MG63 (cell line): ENCODE measurements around the gene PTPA. TPM values are rescaled to one million over a fixed set of nuclear protein-coding genes. Genes with fewer than 3 reads are reported as not detected.
A peak's percentile ranks its signal among the peaks of the same experiment; 100 is the strongest.
"Not testable (repeated sequence)": the region's sequence is repeated elsewhere in the genome, so short reads cannot be mapped to it uniquely, and the experiment has no call there.

Source experiments
- DNase-seq: peaks from one replicate; pipeline ENCODE4 v3.0.0-alpha.2; 2020
- H3K27me3 ChIP-seq: fragments of 250-450 bp; sonication (Bioruptor Pico); 2 replicates; pipeline ENCODE4 v1.5.1; 2020; ENCODE audit warnings: mild to moderate bottlenecking, moderate library complexity
- H3K36me3 ChIP-seq: fragments of 250-450 bp; sonication (Bioruptor Pico); 2 replicates; pipeline ENCODE4 v1.5.1; 2020; ENCODE audit warnings: mild to moderate bottlenecking, moderate library complexity
- H3K4me3 ChIP-seq: fragments of 250-450 bp; sonication (Bioruptor Pico); 2 replicates; pipeline ENCODE4 v1.5.1; 2020; ENCODE audit warnings: mild to moderate bottlenecking, moderate library complexity
- H3K9me3 ChIP-seq: fragments of 250-450 bp; sonication (Bioruptor Pico); 2 replicates; pipeline ENCODE4 v1.5.1; 2020; ENCODE audit warnings: mild to moderate bottlenecking, moderate library complexity
- total RNA-seq: library from RNA; depleted of rRNA; stranded (reverse); fragments of >200 nt; shearing (Covaris generic); gene quantifications from 2 replicates; pipeline ENCODE4 v1.2.3, GENCODE V29; 2014; ENCODE audit warnings: low replicate concordance

Gene PTPA
- total RNA-seq, 1 experiment from 2014 or later: 127 TPM

- Histone ChIP-seq H3K36me3 (no peaks in the 10 kb centered on the region), H3K4me3 (no peak overlapping the region), H3K9me3 (no peaks in the 10 kb centered on the region), H3K27me3 (no peaks in the 10 kb centered on the region)
- DNase-seq: no peak
Observed at GRCh38 chr9:129102095-129102525, 9.1 kb upstream of the PTPA start.

DNA sequence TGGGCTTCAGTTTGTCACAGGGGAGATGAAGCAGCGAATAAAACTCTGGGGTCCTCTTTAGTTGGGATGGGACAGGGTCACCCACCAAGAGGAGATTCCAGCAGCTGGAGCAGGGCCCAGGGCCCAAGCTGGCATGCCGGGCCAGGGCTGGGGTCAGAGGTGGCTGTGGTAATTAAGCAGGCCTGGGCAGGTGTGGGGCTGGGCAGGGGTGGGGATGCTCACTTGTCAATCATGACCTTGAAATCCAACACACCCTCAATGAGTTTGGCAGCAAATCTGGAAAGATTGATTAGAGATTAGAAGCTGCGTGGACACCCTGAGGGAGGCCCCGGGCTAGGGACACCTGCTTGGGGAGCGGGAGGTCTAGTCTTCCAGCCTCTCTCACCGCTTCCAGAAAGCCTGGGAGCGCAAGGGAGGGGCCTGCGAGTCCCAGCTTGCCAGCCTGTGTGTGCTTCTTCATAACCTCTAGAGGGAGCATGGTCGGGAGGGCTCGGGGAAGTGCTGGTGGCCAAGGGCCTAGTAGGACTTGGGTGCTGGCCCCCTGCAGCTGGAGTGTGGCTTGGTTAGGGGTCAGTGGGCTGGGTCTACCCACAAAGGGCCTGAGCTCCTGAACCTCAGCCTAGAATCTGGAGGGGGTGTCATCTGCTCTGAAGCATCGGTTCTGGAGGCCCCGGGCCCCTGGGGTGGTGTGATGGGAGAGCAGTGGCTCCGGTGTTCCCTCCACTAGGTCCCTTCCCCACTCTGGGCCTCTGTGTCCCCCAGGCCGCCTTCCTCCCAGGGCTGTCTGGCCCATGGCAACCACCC is 8.2 kb upstream of the PTPA start:
- Histone ChIP-seq H3K27me3 (no peaks in the 10 kb centered on the region), H3K9me3 (no peaks in the 10 kb centered on the region), H3K4me3 (no peak overlapping the region), H3K36me3 (no peaks in the 10 kb centered on the region; the same call in 1 of the 2 replicates)
- DNase-seq: peak; percentile 39

GRCh38 chr9:129103595-129103965 is 7.6 kb upstream of the PTPA start:
- Histone ChIP-seq H3K4me3 (no peak overlapping the region), H3K36me3 (no peaks in the 10 kb centered on the region; the same call in 1 of the 2 replicates), H3K27me3 (no peaks in the 10 kb centered on the region), H3K9me3 (no peaks in the 10 kb centered on the region)
- DNase-seq: no peak

- no peaks in the 10 kb centered on the region; the same call in 1 of the 2 replicates for H3K36me3 ChIP-seq
- no peaks in the 10 kb centered on the region for H3K9me3 ChIP-seq
- no peak overlapping the region for H3K4me3 ChIP-seq
- no peak for DNase-seq
- H3K27me3 ChIP-seq: no peaks in the 10 kb centered on the region
Observed at GRCh38 chr9:129104051-129104450, 7.2 kb upstream of the PTPA start.

DNA sequence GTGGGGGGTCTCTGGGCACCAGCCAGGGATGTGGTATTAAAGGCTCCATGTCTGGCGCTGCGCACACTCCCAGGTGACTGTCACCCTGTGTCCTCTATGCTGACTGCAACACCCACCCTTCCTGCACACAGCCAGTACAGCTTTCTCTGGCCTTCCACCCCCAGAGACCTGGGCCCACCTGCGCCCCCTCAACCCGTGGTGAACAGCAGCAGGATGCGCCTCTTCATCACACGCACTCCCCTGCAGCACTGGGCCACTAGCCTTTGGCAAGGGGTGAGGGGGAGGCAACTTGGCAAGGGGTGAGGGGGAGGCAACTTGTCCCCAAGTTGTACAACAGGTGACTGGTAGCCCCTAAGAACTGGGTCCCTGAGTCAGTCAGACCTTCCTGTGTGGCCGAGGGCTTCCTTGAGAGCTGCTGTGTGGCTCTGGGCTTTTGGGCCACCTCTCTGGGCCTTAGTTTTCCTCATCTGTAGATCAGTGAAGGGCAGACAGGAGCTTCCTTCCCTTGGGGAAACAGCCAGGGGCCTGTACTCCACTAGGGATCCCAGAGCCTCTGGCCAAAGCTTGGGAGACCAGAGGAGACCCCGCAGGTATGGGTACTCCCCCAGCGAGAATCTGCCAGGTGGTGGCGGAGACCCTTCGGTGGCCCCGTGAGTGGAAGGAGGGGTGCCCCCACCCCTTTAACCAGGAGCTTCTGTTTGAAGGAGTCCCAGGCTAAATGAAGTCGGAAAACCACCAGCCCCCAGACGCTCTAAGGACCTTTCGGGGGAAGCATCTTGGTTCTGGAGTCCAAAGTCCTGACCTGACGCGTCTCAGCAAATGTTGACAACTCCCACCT is 5.1 kb upstream of the PTPA start:
- DNase-seq: no peak
- Histone ChIP-seq H3K9me3 (no peaks in the 10 kb centered on the region), H3K36me3 (no peaks in the 10 kb centered on the region; the same call in 1 of the 2 replicates), H3K4me3 (no peak overlapping the region), H3K27me3 (no peaks in the 10 kb centered on the region)

DNA sequence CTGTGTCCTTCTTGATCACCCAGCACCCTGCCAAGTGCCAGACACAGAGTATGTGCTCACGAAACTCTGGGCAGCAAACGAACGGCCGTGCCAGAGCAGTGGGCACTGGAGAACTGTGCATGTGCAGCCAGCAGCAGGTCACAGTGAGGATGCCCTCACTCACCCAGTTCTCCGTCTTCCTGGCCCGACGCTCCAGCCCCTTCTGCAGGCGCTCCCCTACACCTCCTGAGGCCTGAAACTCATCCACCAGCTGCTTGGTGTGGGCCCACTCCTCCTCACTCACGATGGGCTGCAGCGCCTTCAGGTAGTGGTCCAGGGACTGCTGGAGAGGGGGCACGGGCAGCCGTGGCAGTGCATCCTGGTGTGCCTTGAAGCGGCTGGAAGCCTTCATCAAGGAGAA is 3.6 kb upstream of the PTPA start:
- H3K36me3 ChIP-seq: no peaks in the 10 kb centered on the region; the same call in 1 of the 2 replicates
- no peak for DNase-seq
- H3K27me3 ChIP-seq: no peaks in the 10 kb centered on the region
- H3K4me3 ChIP-seq: no peak overlapping the region
- no peaks in the 10 kb centered on the region for H3K9me3 ChIP-seq

- H3K9me3 ChIP-seq: no peaks in the 10 kb centered on the region
- no peaks in the 10 kb centered on the region; the same call in 1 of the 2 replicates for H3K36me3 ChIP-seq
- DNase-seq: no peak
- no peak overlapping the region for H3K4me3 ChIP-seq
- no peaks in the 10 kb centered on the region for H3K27me3 ChIP-seq
Observed at GRCh38 chr9:129108083-129108804, 3.0 kb upstream of the PTPA start.

- Histone ChIP-seq H3K9me3 (no peaks in the 10 kb centered on the region), H3K36me3 (no peaks in the 10 kb centered on the region; the same call in 1 of the 2 replicates), H3K4me3 (no peak overlapping the region), H3K27me3 (no peaks in the 10 kb centered on the region)
- DNase-seq: no peak
Observed at GRCh38 chr9:129108805-129109536, 2.2 kb upstream of the PTPA start.

DNA sequence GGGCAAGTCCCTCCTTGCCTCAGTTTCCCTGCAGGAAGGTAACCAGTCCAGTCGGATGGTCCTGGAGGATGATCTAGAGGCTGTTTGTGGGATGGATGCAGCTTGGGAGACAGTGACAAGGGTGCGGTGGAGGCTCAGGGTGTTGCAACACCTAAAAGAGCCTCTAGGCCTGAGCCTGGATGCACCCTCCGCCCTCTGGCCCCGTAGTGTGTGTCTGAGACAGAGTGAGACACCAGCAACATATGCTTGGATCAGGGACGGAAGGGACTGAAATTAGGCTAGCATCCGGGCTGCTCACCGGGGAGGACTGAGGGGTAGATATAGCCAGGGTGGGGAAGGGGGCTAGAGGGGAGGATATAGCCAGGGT is 1.7 kb upstream of the PTPA start:
- DNase-seq: no peak
- no peaks in the 10 kb centered on the region for H3K27me3 ChIP-seq
- no peaks in the 10 kb centered on the region for H3K9me3 ChIP-seq
- H3K4me3 ChIP-seq: no peak overlapping the region
- H3K36me3 ChIP-seq: no peaks in the 10 kb centered on the region; the same call in 1 of the 2 replicates

DNA sequence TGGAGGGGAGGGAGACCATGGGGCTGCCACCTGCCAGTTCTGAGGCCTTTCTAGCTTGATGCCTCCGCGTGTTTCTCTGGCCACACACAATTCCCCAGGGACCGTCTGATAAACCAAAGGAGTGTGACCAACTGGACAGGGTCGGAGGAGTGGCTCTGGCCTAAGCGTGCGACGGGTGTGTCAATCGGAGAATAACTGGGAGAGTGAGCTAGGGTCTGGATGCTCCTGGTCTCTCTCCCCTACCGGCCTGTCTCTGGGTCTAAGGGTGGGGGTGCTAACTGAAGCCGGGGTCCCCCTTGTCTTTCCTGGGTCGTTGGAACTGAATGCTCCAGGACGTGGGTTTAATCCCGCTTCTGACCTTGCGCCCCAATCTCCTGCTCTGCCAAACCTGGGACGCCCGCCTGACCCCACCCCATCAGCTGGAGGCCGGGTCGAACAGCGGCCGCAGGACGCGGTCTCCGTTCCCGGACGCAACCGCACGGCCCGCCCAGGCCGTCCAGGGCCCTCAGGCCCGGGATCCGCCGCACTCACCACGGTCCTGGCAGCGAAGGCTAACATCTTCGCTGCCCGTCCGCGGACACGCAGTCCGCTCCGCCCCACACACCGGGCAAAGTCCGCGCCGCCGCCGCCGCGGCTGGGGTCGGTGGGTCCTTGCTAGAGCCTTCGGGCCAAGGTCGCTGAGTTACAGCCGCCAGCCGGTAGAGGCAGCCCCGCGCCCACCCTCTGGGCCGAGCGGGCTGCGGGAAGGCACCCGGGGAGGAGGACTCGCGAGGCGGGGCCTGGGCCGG is 1.1 kb upstream of the PTPA start:
- DNase-seq: no peak
- Histone ChIP-seq H3K9me3 (no peaks in the 10 kb centered on the region), H3K27me3 (no peaks in the 10 kb centered on the region), H3K36me3 (no peaks in the 10 kb centered on the region; the same call in 1 of the 2 replicates), H3K4me3 (peak overlapping the region; percentile 86)

- peak overlapping the region; percentile 86 for H3K4me3 ChIP-seq
- no peaks in the 10 kb centered on the region; the same call in 1 of the 2 replicates for H3K36me3 ChIP-seq
- H3K27me3 ChIP-seq: no peaks in the 10 kb centered on the region
- H3K9me3 ChIP-seq: no peaks in the 10 kb centered on the region
- DNase-seq: peak; percentile 68
Observed at GRCh38 chr9:129111528-129112151, 425 bp downstream of the PTPA start.

GRCh38 chr9:129112526-129112925 is 1.3 kb downstream of the PTPA start:
- not testable (repeated sequence) for H3K36me3 ChIP-seq, H3K9me3 ChIP-seq, DNase-seq, H3K27me3 ChIP-seq
- peak overlapping the region; percentile 86 for H3K4me3 ChIP-seq

GRCh38 chr9:129113645-129114304 is 2.6 kb downstream of the PTPA start:
- H3K27me3 ChIP-seq: no peaks in the 10 kb centered on the region
- no peak overlapping the region for H3K4me3 ChIP-seq
- H3K9me3 ChIP-seq: no peaks in the 10 kb centered on the region
- DNase-seq: no peak
- no peaks in the 10 kb centered on the region for H3K36me3 ChIP-seq

- H3K36me3 ChIP-seq: peaks cover 14% of the 10 kb centered on the region
- H3K27me3 ChIP-seq: no peaks in the 10 kb centered on the region
- no peak overlapping the region for H3K4me3 ChIP-seq
- no peaks in the 10 kb centered on the region for H3K9me3 ChIP-seq
- no peak for DNase-seq
Observed at GRCh38 chr9:129118799-129119198, 7.6 kb downstream of the PTPA start.

DNA sequence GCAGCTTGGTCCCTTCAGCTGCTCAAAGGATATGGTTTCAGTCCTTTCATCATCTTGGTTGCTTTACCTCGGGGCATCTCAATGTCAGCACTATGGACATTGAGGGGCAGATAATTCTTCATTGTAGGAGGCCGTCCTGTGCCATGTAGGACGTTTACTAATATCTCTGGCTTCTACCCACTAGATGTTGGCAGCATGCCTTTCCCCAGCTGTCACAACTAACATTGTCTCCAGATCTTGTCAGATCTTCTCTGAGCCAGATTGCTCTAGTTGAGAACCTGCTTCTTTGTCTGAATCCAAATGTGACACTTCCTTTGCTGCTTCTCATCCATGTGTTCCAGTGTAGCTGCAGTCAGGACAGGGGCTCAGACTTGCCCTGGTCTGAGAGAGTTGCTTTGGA is 10.3 kb downstream of the PTPA start:
- Histone ChIP-seq H3K36me3 (peaks cover 23% of the 10 kb centered on the region), H3K27me3 (no peaks in the 10 kb centered on the region), H3K4me3 (no peak overlapping the region), H3K9me3 (no peaks in the 10 kb centered on the region)
- peak; percentile 71 for DNase-seq
